ENCODE measurements around the gene ARHGAP10.

DNA sequence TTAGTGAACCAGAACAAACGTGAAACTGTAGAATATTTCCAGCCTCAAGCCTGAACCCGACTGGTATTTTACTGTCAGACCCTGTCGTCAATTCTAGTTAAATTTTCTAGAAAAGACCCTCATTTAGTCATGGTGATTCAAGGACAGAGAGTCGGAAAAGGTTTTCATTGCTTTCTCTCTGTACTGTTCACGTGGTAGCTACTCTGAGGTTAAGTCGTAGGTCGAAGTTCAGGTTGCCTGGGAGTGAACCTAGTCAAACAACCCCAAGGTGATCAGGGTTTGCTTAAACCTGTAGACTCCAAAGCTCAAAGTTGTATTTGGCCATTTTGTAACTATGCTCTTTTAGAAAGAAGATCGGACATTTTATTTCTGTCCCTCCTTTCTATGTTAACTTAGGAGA, 283.6 kb downstream of the ARHGAP10 start:
- TF ChIP-seq CTCF (IDR thresholded peaks at IDR 0.05), result no peak
- no peak for TF ChIP-seq POLR2A (IDR thresholded peaks at IDR 0.05)

Measured in esophagus squamous epithelium (tissue), 4 donors.